ENCODE data around the gene PAGR1. TPM values are rescaled to one million over a fixed set of nuclear protein-coding genes. Genes with fewer than 3 reads are reported as not detected.
"Not testable (repeated sequence)": the region's sequence is repeated elsewhere in the genome, so short reads cannot be mapped to it uniquely, and the experiment has no call there.

PAGR1 gene
- polyA plus RNA-seq = 10 to 100 TPM; 44.8 to 55.2 (median 46.1) TPM

DNA sequence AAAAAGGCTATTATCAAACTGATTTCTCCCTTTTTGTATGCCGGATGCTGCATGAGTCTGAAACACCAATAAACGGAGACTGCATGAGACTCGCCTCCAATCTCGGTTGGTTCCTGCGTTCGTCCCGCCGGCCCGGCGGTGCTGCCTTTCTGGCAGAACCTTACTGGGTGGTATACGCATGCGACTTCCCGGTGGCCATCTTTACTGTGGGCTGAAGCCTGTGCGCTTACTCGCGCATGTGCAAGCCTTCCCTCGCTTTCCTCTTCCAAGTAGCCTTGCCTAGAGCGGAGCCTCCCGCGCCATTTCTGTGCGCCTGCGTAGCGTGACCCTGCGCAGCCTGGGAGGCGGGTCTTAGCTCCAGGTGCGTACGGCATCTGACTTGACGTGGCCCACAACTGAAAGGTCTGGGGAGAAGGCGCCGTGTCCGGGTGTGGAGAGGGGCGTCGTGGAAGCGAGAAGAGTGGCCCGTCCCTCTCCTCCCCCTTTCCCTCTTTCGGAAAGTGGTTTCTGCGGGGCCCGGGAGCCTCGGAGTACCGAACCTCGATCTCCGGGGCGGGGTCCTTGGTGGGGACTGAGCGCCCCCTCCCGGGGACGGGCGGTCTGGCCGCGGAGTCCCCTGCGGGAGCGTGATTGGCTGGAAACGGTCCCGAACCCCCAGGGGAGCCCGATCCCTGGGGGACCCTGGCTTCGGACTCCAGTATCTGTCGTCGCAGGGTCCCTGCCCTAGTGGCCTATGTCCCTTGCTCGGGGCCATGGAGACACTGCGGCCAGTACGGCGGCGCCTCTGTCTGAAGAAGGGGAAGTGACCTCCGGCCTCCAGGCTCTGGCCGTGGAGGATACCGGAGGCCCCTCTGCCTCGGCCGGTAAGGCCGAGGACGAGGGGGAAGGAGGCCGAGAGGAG lies at the start of gene PAGR1:
Gene PAGR1 (plus strand): TSS at position 360 of the 901 bp plus-strand sequence. CDS start 374 bp downstream, at position 734.
- Mint-ChIP-seq H3K27me3 (ENCODE audit: low read depth in 3 of 3) (peaks cover 12 to 20% (median 17%) of the 10 kb centered on the region in 3 donors), H3K36me3 (peaks cover 0 to 21% (median 5%) of the 10 kb centered on the region in 3 donors), H3K9me3 (no peaks in the 10 kb centered on the region), H3K4me1 (peaks cover 58 to 68% of the 10 kb centered on the region in 2 donors), H3K27ac (peak within 1 kb of the TSS; percentile 95 to 100 (median 96)), H3K4me3 (peak within 1 kb of the TSS; percentile 93 to 99 (median 99))
- peak; percentile 98 to 99 (median 98) for DNase-seq

GRCh38 chr16:29766571-29766970 lies 49.4 kb upstream of the PAGR1 start:
- no peaks in the 10 kb centered on the region for H3K36me3 Mint-ChIP-seq
- no peak for DNase-seq
- no peak overlapping the region for H3K4me3 Mint-ChIP-seq
- H3K9me3 Mint-ChIP-seq = no peaks in the 10 kb centered on the region
- H3K4me1 Mint-ChIP-seq = peaks cover 9 to 15% of the 10 kb centered on the region in 2 donors
- no peak overlapping the region for H3K27ac Mint-ChIP-seq
- peaks cover 0 to 2% (median 2%) of the 10 kb centered on the region in 3 donors for H3K27me3 Mint-ChIP-seq (ENCODE audit: low read depth in 3 of 3)

GRCh38 chr16:29767062-29767461 lies 48.9 kb upstream of the PAGR1 start:
- H3K27me3 Mint-ChIP-seq (ENCODE audit: low read depth in 3 of 3) = peaks cover 0 to 2% (median 2%) of the 10 kb centered on the region in 3 donors
- H3K9me3 Mint-ChIP-seq = no peaks in the 10 kb centered on the region
- H3K4me3 Mint-ChIP-seq = no peak overlapping the region
- H3K4me1 Mint-ChIP-seq = peaks cover 9 to 12% of the 10 kb centered on the region in 2 donors
- H3K27ac Mint-ChIP-seq = no peak overlapping the region
- H3K36me3 Mint-ChIP-seq = no peaks in the 10 kb centered on the region
- no peak for DNase-seq

DNA sequence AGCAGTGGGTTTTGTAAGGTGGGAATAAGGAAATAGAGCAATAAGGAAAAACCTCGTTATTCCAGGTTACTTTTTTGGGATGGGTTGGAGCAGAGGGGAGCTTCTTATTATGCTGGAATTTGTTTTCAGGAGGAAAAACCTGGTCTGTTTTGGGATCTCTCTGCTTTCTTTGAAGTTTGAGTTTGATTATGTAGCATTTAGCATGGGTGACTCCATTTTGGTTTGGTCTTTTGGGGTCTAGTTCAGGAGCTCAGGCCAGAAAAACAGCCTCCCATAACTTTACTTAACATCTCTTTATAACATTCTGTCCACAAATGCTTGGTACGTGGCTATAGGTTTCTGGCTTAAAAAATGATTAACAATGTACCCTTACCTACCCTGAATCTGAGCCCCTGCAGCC lies 46.4 kb upstream of the PAGR1 start:
- Mint-ChIP-seq H3K27ac (no peak overlapping the region), H3K4me1 (peaks cover 0 to 1% of the 10 kb centered on the region in 2 donors), H3K27me3 (ENCODE audit: low read depth in 3 of 3) (peaks cover 0 to 2% (median under 1%) of the 10 kb centered on the region in 3 donors), H3K4me3 (no peak overlapping the region), H3K36me3 (no peaks in the 10 kb centered on the region), H3K9me3 (no peaks in the 10 kb centered on the region)
- no peak for DNase-seq

GRCh38 chr16:29770250-29770929 lies 45.6 kb upstream of the PAGR1 start:
- Mint-ChIP-seq H3K4me3 (no peak overlapping the region), H3K9me3 (no peaks in the 10 kb centered on the region), H3K36me3 (no peaks in the 10 kb centered on the region), H3K4me1 (peaks cover 0 to 1% of the 10 kb centered on the region in 2 donors), H3K27me3 (ENCODE audit: low read depth in 3 of 3) (peaks cover 0 to 2% (median 0%) of the 10 kb centered on the region in 3 donors), H3K27ac (peak overlapping the region in 1 of 6 donors; percentile 31)
- DNase-seq = no peak

- not testable (repeated sequence) for H3K4me1 Mint-ChIP-seq; DNase-seq; H3K27me3 Mint-ChIP-seq (ENCODE audit: low read depth in 3 of 3); H3K36me3 Mint-ChIP-seq; H3K4me3 Mint-ChIP-seq; H3K9me3 Mint-ChIP-seq
- peak overlapping the region in 1 of 6 donors; percentile 45 for H3K27ac Mint-ChIP-seq
These were observed 43.6 kb upstream of the PAGR1 start for GRCh38 chr16:29772330-29772729.

- no peak for DNase-seq
- Mint-ChIP-seq H3K4me3 (no peak overlapping the region), H3K36me3 (no peaks in the 10 kb centered on the region), H3K4me1 (no peaks in the 10 kb centered on the region), H3K9me3 (no peaks in the 10 kb centered on the region), H3K27me3 (ENCODE audit: low read depth in 3 of 3) (peaks cover 0 to 2% (median 0%) of the 10 kb centered on the region in 3 donors), H3K27ac (peak overlapping the region in 1 of 6 donors; percentile 42)
These were observed 41.2 kb upstream of the PAGR1 start for GRCh38 chr16:29774730-29775129.

GRCh38 chr16:29775742-29776408 lies 40.1 kb upstream of the PAGR1 start:
- no peaks in the 10 kb centered on the region for H3K36me3 Mint-ChIP-seq
- no peaks in the 10 kb centered on the region for H3K9me3 Mint-ChIP-seq
- no peaks in the 10 kb centered on the region for H3K4me1 Mint-ChIP-seq
- no peak for DNase-seq
- peaks cover 0 to 2% (median 0%) of the 10 kb centered on the region in 3 donors for H3K27me3 Mint-ChIP-seq (ENCODE audit: low read depth in 3 of 3)
- H3K4me3 Mint-ChIP-seq = no peak overlapping the region
- peak overlapping the region in 2 of 6 donors; percentile 5 to 33 for H3K27ac Mint-ChIP-seq

DNA sequence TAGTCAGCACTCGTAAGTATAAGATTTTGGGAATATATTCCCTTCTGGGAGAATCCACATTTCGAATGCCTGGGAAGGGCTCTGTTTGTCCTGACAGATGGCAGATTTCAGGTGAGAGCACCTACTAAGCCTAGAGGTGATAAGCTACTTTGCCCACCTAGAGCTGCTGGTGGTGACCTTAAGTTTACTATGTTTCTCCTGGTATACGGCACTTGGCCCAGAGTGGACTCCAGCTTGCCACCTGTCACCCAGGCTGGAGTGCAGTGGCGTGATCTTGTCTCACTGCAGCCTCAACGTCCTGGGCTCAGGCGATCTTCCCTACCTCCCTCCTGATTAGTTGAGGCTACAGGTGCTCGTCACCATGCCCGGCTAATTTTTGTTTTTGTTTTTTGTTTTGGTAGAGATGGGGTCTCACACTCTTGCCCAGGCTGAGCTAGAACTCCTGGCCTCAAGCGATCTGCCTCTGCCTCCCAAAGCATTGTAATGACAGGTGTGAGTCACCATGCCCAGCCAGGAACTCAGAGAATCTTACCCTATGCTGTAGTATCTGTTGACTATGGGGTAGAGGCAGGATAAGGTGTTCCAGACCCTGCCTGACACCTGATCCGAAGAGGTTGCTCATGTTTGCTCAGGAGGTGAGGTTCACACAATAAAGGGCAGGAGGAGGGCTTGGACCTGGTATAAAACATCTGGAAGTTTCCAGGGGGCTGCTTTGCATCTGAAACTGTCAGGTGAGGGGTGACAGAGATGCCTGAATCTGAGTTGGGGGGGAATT lies 38.2 kb upstream of the PAGR1 start, which contains the start of gene ZG16:
Gene ZG16 (plus strand): TSS at position 681 of the 775 bp plus-strand sequence. CDS start 1,011 bp downstream, outside the sequence.
- Mint-ChIP-seq H3K27ac (peak within 1 kb of the TSS in 2 of 6 donors; percentile 60 to 63), H3K36me3 (no peaks in the 10 kb centered on the region), H3K4me1 (no peaks in the 10 kb centered on the region), H3K9me3 (no peaks in the 10 kb centered on the region), H3K27me3 (ENCODE audit: low read depth in 3 of 3) (peaks cover 0 to 4% (median 0%) of the 10 kb centered on the region in 3 donors), H3K4me3 (no peak within 1 kb of the TSS)
- no peak for DNase-seq

DNA sequence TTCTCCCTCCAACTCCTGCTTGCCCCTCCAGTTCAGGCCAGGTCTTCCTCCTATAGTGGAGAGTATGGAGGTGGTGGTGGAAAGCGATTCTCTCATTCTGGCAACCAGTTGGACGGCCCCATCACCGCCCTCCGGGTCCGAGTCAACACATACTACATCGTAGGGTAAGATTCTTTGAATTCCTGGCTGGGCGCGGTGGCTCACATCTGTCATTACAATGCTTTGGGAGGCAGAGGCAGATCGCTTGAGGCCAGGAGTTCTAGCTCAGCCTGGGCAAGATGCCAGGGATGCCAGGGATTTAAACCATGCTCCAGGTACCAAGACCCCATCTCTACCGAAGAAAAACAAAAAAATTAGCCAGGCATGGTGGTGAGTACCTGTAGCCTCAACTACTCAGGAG lies 36.5 kb upstream of the PAGR1 start:
- H3K4me1 Mint-ChIP-seq = peaks cover 0 to 2% of the 10 kb centered on the region in 2 donors
- H3K4me3 Mint-ChIP-seq = no peak overlapping the region
- peaks cover 0 to 4% (median 0%) of the 10 kb centered on the region in 3 donors for H3K27me3 Mint-ChIP-seq (ENCODE audit: low read depth in 3 of 3)
- DNase-seq = no peak
- H3K36me3 Mint-ChIP-seq = no peaks in the 10 kb centered on the region
- H3K27ac Mint-ChIP-seq = no peak overlapping the region
- no peaks in the 10 kb centered on the region for H3K9me3 Mint-ChIP-seq

DNA sequence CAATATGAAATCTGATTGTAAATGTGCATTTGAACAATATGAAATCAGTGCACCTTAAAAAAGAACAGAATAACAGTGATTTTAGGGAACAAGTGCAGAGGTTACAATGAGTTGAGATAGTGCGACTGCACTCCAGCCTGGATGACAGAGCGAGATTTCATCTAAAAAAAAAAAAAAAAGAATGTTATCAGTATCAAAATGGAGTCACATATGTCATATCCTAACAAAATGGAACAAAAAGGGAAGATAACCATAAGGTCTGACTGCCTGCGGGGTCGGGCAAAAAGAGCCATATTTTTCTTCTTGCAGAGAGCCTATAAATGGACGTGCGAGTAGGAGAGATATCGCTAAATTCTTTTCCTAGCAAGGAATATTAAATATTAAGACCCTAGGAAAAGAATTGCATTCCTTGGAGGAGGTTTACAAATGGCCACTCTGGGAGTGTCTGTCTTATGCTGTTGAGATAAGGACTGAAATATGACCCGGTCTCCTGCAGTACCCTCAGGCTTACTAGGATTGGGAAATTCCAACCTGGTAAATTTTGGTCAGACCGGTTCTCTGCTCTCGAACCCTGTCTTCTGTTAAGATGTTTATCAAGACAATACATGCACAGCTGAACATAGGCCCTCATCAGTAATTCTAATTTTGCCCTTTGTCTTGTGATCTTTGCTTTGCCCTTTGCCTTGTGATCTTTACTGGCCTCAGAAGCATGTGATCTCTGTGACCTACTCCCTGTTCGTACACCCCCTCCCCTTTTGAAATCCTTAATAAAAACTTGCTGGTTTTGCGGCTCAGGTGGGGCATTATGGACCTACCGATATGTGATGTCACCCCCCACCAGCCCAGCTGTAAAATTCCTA lies 32.6 kb upstream of the PAGR1 start:
- not testable (repeated sequence) for H3K36me3 Mint-ChIP-seq; DNase-seq; H3K9me3 Mint-ChIP-seq; H3K4me3 Mint-ChIP-seq; H3K27me3 Mint-ChIP-seq (ENCODE audit: low read depth in 3 of 3)
- Mint-ChIP-seq H3K4me1 (peaks cover 11 to 12% of the 10 kb centered on the region in 2 donors), H3K27ac (peak overlapping the region in 2 of 6 donors; percentile 30 to 49)

GRCh38 chr16:29784157-29784556 lies 31.8 kb upstream of the PAGR1 start:
- Mint-ChIP-seq H3K4me1 (peaks cover 11 to 12% of the 10 kb centered on the region in 2 donors), H3K4me3 (no peak overlapping the region), H3K36me3 (no peaks in the 10 kb centered on the region), H3K9me3 (no peaks in the 10 kb centered on the region), H3K27ac (peak overlapping the region in 2 of 6 donors; percentile 30 to 33), H3K27me3 (ENCODE audit: low read depth in 3 of 3) (peaks cover 0 to 7% (median 0%) of the 10 kb centered on the region in 3 donors)
- no peak for DNase-seq

All from immature natural killer cell (primary cell).